NCI-H2029 treated with DMSO at 0.1 percent for 48 hours (cell line): Measurements from ENCODE around the gene TRIM41.
"Not testable (repeated sequence)": the region's sequence is repeated elsewhere in the genome, so short reads cannot be mapped to it uniquely, and the experiment has no call there.

Experiments used
- DNase-seq: peaks from one replicate; lab custom pipeline; 2025; lab: John Stamatoyannopoulos, UW

Gene TRIM41

DNA sequence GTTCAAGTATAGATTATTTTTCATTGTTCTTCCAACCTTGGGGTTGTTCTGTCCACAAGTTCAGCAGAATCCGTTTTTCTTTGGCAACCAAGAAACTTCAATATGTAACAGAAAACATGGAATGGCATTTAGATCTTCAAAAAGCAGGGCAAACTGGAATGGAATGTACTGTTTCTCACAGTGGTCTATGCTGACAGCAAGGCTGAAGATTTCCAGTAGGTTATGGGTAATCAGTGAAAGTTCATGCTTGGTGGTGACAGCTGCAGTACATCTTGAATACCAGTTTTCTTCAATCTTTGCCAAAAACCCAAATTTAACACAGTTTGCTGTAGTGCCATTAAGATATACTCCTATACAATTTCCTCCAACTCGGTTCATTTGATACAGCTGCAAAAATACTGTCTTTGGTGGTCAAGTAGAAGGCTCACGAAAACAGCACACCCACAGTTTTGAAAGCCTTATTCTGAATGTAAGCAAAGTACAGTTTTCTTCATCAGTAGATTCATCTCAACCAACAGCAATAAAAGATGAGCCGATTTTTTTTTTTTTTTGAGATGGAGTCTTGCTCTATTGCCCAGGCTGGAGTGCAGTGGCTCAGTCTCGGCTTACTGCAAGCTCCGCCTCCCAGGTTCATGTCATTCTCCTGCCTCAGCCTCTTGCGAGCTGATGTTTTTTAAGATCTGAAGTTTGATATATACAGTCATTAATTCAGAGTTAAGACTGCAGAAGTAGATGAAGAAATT, 32.9 kb downstream of the TRIM41 start:
- no peak for DNase-seq

DNA sequence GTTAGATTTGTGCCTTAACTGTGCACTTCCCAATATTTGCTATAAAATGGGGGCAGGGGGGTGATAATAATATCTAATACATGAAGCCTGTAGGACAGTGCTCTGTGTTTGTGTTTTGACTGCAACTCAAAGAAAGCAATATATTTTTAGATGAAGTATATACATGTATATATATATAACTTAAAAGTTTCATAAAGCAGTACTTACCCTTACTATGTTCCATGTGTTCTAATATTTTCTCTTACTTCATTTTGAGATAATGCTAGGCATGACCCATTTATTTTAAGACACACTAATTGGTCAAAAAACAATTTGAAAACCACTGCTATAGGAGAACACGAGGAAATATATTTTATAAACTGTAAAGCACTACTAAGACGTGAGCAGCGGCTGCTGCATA, 35.5 kb downstream of the TRIM41 start:
- no peak for DNase-seq

DNA sequence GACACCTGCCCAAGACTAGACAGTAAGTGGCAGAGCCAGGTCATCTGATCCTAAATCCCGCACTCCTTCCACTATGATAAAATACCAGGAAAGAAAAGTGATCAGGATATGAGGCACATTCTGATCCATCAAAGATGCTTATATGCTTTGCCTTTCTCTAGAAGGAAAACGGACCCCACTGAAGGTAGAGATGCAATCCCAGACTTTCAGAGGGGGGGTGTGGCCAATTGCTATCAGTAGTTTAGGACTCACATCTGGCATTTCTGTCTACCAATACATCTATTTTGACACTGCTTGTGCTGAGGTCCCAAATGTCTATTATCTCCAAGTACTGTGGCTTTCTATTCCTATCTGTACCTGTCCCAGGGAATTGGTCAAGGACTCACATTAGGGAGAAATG, 36.2 kb downstream of the TRIM41 start:
- no peak for DNase-seq

DNA sequence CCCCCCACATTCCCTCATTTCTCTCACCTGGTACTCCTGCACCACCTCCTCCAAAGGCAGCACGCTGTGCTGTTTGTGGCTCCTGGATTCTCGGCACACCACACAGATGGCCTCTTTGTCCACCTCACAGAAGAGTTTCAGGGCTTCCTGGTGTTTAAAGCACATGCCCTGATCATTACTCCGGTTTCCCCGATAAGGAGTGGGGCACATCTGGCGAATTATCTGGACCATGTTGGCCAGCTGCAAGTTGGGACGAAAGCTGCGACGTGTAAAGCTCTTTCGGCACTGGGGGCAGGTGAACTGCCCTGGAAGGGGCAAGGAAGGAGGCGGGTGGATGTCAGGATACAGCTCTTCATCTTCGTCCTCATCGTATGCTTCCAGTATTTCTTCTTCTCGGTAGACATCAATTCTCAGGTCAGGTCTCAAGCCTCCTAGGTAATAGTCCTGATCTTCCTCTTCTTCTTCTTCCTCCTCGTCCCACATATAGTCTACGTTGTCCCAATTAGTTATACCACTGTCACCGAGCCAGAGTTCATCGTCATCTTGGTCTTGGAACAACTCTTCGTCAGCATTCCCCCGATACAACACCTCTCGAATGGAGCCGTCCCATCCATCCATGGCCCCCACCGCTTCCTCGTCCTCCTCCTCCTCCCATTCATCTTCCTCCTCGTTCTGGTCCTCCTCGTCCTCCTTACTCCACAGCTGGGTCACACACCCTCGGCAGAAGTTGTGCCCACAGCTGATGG, 37.1 kb downstream of the TRIM41 start:
- no peak for DNase-seq

DNA sequence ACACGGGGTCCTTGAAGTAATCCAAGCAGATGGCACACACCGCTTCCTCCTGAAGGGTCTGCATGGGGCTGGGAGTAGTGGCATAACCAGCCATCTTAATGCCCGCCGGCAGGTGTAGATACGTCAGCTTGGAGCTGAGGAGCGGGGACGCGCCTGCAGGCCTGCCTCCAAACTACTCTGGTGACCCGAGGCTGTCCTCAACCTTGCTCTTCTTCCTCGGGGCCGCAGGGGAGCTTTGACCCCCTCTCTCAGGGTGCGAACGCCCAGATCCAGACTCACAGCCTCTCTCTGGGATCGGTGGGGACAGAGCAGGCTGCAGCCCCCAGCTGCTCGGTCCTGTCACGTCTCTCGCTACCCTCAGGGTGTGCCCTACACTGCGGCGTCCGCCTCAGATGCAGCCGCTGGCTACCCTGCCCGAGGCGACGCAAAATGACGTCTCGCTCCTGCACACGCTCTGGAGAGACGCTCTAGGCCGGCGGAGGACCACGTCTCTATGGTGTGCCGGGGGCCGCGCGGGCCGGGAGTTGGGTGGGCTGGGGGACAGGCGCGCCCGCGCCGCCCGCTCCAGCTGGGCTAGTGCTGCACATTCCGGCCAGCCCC, 37.7 kb downstream of the TRIM41 start, which contains the start of gene TRIM52:
TRIM52 (minus strand) TSS at position 424 of the 600 bp plus-strand sequence; CDS start at position 94, 330 bp downstream.
- DNase-seq, result no peak

DNA sequence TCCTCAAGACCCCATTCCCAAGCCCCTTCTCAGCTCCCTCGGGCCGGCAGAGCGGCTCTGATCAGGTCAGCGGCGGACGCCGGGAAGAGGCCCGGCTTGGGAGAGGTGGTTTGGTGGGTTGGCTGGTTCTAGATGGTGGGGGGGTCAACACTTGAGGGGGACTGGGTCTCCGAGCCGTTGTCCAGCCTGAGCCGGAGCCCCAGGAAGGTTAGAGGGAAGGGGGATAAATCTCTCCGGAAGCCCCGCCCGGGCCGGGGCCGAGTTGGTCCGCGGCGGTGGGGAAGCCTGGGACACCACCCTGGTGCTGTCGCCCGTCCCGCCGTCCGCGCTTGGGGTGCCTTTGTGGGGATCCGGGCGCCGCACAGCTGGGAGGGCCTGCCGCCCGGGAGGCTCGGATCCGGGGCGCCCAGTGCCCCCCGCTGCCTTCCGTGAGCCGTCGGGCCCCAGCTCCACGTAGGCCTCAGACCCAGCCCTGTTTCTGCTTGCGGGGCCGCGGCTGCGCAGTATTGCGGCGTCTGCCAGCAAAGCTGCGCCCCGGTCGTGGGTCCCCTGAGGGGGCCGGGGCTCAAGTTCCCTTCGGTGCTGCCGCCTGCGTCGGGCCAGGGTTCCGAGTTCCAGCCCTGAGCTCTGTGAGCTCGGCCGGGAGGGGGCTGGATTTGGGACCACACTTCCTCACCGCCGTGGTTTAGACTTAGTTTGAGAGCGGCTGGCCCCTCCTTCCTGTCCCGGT, 38.4 kb downstream of the TRIM41 start:
- DNase-seq, result no peak

DNA sequence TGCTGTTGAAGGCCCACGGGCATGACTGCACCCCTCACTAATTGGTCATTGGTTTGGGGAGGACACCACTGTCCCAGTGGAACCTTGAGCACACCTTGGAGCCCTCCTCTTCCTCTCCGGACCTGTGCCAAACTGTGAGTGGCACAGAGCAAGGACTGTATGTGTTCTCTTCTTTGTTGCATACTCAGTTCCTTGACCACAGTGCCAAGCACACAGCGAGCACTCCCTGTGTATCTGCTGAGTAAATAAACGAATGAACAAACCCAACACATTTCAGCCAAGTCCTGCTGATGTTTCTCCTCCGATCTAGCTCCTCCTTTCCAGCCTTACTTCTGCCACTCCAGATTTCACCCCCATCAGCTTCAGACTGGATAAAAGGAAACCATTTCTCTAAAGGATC, 40.6 kb downstream of the TRIM41 start:
- DNase-seq, result no peak

DNA sequence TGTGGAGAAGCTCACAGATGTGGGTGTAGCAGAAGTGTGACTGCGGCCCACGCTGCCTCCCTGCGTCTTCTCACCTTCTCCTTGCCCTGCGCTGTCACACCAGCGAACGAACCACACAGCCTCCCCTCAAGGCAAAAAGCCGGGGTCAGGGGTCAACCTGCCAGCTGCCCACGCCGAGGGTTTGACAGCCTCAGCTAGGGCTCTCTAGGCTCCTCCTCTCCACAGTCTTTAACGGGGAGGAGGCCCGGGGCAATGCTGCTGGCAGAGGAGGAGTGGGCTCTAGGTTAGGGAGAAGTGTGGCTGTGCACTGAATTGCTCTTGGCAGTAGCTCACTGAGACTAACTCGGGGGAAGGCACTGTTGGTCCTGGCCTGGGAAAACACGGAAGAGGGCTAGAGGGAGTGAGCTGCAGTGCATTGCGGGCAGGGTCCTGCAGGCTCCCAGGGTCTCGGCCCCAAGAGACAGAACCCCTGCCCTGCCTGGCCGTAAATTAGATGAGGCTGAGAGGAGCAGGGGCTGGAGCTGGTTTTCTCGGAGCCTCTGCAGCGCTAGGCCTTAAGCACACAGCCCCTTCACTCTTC, 42.1 kb downstream of the TRIM41 start:
- DNase-seq, result no peak

DNA sequence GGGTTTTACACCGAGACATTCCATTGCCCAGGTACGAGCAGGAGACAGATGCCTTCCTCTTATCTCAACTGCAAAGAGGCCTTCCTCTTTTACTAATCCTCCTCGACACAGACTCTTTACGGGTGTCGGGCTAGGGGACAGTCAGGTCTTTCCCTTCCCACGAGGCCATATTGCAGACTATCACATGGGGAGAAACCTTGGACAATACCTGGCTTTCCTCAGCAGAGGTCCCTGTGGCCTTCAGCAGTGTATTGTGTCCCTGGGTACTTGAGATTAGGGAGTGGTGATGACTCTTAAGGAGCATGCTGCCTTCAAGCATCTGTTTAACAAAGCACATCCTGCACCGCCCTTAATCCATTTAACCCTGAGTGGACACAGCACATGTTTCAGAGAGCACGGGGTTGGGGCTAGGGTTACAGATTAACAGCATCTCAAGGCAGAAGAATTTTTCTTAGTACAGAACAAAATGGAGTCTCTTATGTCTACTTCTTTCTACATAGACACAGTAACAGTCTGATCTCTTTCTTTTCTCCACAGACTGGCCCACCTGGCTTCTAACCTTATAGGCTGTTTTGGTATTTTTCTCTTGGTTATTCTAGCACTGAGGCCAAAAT, 44.3 kb downstream of the TRIM41 start:
- DNase-seq, result not testable (repeated sequence)

DNA sequence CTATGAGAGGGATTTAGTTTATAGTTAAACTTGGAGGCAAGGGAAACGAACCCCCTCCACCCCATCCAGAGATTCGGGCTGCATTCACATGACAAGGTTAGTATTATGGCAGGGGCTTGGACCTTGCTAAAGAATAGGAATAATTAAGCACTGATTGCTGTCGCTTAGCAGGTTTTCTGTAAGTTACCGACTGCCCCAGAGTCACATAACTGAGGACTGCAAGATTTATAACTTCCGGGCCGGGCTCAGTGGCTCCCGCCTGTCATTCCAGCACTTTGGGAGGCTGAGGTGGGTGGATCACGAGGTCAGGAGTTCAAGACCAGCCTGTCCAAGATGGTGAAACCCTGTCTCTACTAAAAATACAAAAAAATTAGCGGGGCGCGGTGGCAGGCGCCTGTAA, 44.8 kb downstream of the TRIM41 start:
- not testable (repeated sequence) for DNase-seq

DNA sequence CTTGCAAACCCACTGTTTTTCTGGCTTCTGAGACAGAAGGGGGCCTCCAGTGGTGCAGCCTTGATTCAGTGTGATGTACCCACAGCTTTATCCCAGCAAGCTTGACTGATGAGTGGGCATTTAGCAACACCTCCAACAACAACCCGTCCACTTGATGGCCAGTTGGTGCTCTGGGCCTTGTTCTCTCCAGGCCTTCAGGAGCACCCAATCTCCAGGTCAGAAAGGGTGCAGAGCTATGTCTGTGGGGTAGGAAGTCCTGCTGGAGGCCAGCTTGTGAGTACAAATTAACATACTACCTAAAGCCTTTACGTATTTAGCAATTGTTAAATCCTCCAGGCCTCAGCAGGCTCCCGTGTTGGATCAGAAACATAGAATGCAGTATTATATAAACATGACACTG, 48.0 kb downstream of the TRIM41 start:
- no peak for DNase-seq

DNA sequence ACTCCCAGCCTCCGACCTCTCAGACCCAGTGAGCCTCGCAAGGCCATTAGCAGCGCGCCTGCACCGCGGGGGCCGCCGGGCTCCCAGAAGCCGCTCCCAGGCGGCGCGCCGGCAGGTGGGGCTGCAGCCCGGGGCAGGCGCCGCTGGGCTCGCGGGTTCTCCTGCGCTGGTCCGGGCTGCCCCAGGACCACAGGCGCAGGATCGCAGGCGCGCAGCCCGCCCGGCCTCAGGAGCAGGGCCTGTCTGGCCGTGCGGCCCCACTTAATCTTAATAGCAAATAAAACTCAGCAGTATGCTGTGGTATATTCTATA, 50.3 kb downstream of the TRIM41 start:
- DNase-seq, result not testable (repeated sequence)

DNA sequence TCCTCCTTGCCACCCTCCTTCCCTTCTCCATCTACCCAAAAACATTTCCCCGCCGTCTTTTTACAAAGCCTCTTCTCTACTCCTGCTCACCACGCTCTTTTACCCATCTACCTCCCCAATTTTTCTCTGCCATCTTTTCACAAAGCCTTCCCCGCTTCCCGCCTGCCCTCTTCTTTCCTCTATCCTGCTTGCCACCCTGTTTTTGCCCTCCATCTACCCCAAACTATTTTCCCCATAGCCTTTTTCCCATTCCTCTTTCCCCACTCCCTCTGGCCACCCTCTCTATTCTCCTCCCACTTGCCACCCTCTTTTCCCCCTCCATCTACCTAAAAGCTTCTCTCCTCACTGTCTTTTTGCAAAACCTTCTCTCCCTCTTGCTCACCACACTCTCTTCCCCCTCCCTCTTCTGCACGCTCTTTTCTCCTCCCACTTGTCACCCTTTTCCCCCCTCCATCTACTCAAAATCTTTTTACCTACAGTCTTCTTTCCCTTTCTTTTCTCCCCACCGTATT, 57.2 kb downstream of the TRIM41 start:
- no peak for DNase-seq

DNA sequence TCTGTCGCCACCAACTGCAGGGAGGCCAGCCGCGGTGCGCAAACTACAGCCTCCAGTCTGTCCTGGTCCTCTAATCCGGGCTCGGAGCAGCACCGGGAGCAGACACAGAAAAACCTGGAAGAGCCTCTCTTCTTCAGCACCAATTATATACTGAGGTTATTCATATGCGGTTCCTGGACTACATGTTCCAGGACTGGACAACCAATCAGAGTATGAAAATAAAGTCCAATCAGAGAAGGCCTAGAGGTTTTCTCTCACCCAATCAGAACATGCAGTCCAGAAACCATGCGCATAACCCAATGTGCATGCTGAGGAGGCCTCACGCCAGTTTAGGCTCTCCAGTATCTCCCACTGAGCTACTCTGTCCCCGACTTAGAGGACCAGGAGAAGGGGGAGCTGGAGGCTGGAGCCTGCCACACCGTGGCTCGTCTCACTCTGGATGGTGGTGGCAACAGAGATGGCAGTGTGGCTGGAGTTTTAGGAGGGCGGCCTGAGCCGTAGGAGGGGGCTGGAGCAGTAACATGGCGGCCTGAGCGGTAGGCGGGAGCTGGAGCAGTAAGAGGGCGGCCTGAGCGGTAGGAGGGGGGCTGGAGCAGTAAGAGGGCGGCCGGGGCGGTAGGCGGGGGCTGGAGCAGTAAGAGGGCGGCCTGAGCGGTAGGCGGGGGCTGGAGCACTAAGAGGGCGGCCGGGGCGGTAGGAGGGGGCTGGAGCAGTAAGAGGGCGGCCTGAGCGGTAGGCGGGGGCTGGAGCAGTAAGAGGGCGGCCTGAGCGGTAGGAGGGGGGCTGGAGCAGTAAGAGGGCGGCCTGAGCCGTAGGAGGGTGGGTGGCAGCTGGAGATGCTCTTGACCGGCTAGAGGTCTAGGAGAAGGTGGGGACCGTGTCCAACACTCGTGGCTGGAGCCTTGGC, 58.2 kb downstream of the TRIM41 start:
- no peak for DNase-seq

DNA sequence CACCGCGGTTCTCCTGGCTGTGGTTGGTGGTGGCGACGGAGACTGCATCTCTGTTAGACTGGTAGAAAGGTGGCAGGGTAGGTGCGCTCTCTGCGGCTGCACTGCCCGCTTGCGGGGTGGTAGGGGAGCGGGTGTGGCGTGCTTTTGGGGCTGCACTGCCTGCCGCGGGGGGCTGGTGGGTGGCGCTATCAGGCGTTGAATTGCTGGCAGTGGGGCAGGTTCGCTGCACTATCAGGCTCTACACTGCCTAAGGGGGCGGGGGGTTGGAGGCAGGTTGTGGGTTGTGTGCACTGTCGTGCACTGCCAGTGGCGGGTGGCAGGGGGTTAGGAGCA, 58.9 kb downstream of the TRIM41 start:
- no peak for DNase-seq

DNA sequence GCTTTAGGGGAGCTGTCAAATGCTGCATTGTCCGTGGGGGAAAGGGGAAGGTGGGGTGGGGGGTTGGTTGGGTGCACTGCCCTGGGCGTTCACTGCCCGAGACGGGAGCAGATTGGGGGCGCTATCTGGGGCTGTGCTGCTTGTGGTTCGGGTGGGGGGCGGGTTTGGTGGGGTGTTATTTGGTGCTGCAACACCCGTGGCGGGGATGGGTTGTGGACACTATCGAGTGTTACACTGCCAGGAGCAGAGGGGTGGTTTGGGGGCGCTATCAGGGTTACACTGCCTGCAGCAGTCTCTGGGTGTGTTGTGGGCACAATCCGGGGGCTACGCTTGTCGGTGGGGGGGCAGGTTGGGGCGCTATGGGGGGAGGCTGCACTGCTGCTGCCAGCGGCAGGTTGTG, 59.3 kb downstream of the TRIM41 start:
- DNase-seq, result not testable (repeated sequence)

DNA sequence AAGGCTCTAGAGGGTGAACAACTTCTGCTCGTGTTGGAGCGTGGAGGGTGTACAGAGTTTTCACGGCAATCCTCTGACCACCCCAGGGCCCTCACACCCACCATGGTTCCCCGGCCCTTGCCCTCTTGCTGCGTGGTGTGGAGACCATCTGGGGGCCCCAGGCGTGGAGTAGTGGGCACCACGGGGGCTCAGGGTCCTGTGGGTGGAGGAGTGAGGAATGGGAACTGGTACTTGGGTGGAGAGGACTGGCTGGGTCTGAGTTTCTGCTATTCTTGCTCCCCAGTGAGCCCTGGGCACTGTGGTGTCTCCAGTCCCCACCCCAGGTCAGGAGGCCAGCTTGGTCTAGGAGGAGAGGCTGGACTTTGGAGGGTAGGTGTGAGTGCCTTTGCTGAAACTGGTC, 59.8 kb downstream of the TRIM41 start:
- no peak for DNase-seq

DNA sequence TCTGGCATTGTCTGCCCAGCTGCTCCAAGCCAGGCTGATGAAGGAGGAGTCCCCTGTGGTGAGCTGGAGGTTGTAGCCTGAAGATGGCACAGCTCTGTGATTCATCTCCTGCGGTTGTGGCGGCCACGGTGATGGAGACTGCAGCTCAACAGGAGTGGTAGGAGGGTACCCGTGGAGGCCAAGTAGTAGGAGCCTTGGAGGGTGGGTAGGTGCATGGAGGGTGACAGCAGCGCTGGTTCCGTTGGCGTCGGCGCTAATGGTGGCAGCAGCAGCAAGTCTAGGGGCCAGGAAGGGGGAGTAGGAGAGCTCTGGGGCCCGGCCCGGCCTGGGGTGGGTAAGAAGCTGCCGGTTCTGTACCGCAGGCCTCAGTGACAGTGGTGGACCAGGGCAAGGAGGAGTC, 60.3 kb downstream of the TRIM41 start:
- DNase-seq, result no peak

DNA sequence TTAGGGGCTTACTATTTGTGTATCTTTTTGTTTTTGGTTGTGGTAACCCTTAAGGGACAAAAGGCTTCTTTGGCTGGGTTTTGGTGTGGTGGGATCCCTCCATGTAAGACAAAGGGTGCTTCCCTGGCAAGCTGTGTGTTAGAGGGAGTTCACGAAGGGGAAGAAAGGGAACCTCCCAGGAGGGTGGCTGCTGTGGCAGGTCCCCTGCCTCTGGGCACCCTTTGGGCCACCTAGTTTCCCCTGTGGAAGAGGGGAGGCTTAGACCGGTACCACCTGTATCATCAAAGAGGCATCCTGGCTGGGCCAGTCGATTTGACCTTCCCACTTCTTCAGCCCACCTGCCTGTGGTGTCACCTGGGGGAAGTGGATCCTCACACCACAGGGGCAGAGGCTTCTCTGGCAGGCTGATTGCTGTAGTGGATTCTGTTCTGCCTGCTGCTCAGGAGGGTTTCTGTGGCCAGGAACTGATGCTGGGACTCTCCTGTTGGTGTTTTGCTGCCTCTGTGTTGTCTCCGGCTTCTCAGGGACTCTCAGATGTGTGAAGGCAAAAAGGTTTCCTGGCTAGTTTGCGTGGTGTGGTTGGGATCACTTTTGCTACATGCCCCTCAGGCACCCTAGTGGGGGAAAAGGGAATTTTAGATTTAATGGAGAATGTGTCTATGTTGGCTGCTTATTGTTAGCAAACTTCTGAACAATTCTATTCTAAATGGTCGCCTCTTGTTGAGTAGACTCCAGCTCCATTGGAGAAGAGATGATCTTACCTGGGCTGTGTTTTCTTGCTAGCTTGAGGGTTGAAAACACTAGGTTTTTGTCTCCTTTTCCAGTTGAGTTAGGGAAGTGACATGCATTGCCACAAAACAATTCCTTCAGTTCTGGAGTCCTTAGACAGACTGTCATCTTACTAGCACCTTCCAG, 61.0 kb downstream of the TRIM41 start:
- not testable (repeated sequence) for DNase-seq
